Right cardiac atrium (tissue), 5 donors: ENCODE data around the gene CAMTA1. TPM values are rescaled to one million over a fixed set of nuclear protein-coding genes. Genes with fewer than 3 reads are reported as not detected.

Source experiments
- ATAC-seq, 2 donors: fragments of 200-7000 bp; cut with Tn5 transposase; one replicate each; pipeline versions ENCODE4 v1.8.0 to v1.9.1; 2020; ENCODE audit warnings: moderate library complexity in 2 of 2, mild to moderate bottlenecking in 1 of 2
- DNase-seq, 3 donors: peaks; one replicate each; pipeline ENCODE4 v3.0.0-alpha.2; 2020
- H3K27ac ChIP-seq: one replicate; pipeline ENCODE4 v1.5.1; 2013; ENCODE audit warnings: mild to moderate bottlenecking, low read length, control low read depth, moderate library complexity
- H3K27me3 ChIP-seq: one replicate; pipeline ENCODE4 v1.6.1; 2013; ENCODE audit not compliant: control insufficient read depth, insufficient read depth
- H3K4me1 ChIP-seq: one replicate; pipeline ENCODE4 v1.6.1; 2013; ENCODE audit warnings: low read length; ENCODE audit not compliant: control insufficient read depth, insufficient read depth
- H3K4me3 ChIP-seq: one replicate; pipeline ENCODE4 v1.5.1; 2013; ENCODE audit warnings: low read length, control low read depth
- H3K9me3 ChIP-seq: one replicate; pipeline ENCODE4 v1.6.1; 2013; ENCODE audit warnings: low read length; ENCODE audit not compliant: control insufficient read depth
- WGBS: extraction: QIAGEN DNeasy Blood & Tissue Kit; methylation state at CpG from one replicate; pipeline ENCODE4 v1.1.7; 2013; 5-methylcytosine and 5-hydroxymethylcytosine counted together
- intact Hi-C, 4 donors: fragments of 100-400 bp; cut with DNase I; formaldehyde crosslinking; loops; one replicate each; pipeline versions ENCODE4 v1.11.0 to v1.14.0; 2022 to 2023
- polyA plus RNA-seq: library from polyadenylated mRNA; stranded (reverse); fragments of 200-250 nt; gene quantifications from one replicate; pipeline ENCODE4 v1.2.3, GENCODE V29; 2013
- total RNA-seq, 4 donors: library from RNA; stranded (reverse); fragmentation: NEBNext Ultra II Directional; extraction: Animal tissue kit (Norgen Biotek cat#: 25700); gene quantifications; one replicate each; pipeline ENCODE4 v1.2.1, GENCODE V29; 2021
- donor health status: healthy with polysubstance abuse.
- donor health status: DM: no; HTN: yes; CAD: no.
- donor health status: DM: no; HTN: no; CAD: no.
- donor health status: DM: no; HTN: yes; CAD: no; lungs with severe emphysema.
- donor health status: DM: yes; HTN: yes; CAD: no.

Gene CAMTA1
- total and polyA plus RNA-seq, 5 donors = 155 to 334 (median 164) TPM

DNA sequence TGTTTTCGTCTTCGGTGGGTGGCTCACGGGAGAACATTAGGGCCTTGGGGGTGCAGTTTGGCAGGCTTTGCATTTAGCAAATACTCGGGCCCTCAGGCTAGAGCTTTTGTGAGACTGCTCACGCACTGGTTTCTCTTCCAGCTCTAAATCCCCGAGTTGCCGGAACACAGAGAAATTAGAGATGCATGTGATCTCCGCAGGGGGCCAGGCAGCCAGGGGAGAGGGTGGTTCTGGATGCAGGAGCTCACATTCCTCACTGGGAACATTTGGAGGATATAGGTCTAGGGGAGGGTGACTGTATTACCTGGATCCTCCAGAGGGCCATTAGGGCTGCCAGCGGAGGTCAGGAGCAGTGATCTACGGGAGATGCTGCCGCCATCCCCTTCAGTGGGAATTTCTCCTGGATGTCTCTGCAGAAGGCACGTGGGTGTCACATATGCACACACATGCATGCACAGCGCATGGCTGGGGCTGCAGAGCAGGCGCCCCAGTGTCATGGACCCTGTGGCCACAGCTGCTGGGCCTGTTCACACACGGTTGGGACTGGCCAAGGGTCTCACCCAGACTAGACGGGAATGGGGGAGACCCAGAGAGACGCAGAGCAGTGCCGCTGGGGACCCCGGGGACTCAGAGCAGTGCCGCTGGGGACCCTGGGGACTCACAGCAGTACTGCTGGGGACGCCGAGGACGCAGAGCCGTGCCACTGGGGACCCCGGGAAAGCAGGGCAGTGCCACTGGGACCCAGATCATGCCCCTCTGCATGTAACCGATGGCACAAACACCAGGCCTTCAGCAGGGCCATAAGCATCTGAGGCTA lies 258.7 kb downstream of the CAMTA1 start:
- H3K27me3 ChIP-seq = no peaks in the 10 kb centered on the region
- intact Hi-C loops = loop anchor here (5.0 to 10.0 kb wide), 4 partner anchors 161 to 603 kb away; no protein-coding TSS in a partner anchor
- 84% methylated on average over 26 of the region's 26 CpGs for WGBS
- H3K4me3 ChIP-seq = no peak overlapping the region
- no peak overlapping the region for H3K27ac ChIP-seq
- DNase-seq (no peak), ATAC-seq (no peak)
- no peaks in the 10 kb centered on the region for H3K9me3 ChIP-seq
- H3K4me1 ChIP-seq = no peaks in the 10 kb centered on the region

DNA sequence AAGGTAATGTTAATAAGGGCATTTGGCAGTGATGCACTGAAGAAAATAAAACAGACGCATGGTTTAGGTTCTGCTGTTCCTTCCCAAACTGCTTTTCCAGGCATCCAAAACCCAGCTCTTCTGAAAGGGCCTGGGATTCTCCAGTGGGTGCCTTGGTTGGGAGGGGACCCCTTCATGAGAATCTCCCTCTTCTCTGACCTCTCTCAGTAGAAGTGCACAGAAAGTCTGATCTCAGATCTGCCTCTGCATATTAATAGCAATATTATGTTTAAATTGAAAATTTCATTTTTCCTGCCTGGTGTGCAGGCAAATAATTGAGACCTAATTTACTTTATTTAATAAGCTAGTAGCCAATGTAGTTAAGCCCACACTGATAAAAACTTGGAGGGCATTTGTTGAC lies 260.6 kb downstream of the CAMTA1 start:
- no peak overlapping the region for H3K4me3 ChIP-seq
- no peaks in the 10 kb centered on the region for H3K27me3 ChIP-seq
- DNase-seq (no peak), ATAC-seq (no peak)
- H3K9me3 ChIP-seq = no peaks in the 10 kb centered on the region
- WGBS = 83% methylated on average over 1 of the region's 1 CpG
- no peaks in the 10 kb centered on the region for H3K4me1 ChIP-seq
- intact Hi-C loops = loop anchor here in 3 of 4 donors (10.0 kb wide), 2 partner anchors 159 to 599 kb away; no protein-coding TSS in a partner anchor
- H3K27ac ChIP-seq = no peak overlapping the region

- ATAC-seq (no peak), DNase-seq (peak in 1 of 3 donors; percentile 66)
- Histone ChIP-seq H3K4me3 (no peak overlapping the region), H3K27ac (no peak overlapping the region), H3K4me1 (no peaks in the 10 kb centered on the region), H3K27me3 (no peaks in the 10 kb centered on the region), H3K9me3 (no peaks in the 10 kb centered on the region)
- intact Hi-C loops = loop anchor here in 3 of 4 donors (10.0 kb wide), 2 partner anchors 158 to 598 kb away; no protein-coding TSS in a partner anchor
- WGBS = 3% methylated on average over 4 of the region's 4 CpGs
Measured at GRCh38 chr1:7046314-7046713, 261.1 kb downstream of the CAMTA1 start.

- Histone ChIP-seq H3K9me3 (no peaks in the 10 kb centered on the region), H3K4me3 (no peak overlapping the region), H3K27ac (no peak overlapping the region), H3K4me1 (no peaks in the 10 kb centered on the region), H3K27me3 (no peaks in the 10 kb centered on the region)
- 92% methylated on average over 1 of the region's 1 CpG for WGBS
- ATAC-seq = no peak
- intact Hi-C loops = loop anchor here in 3 of 4 donors (10.0 kb wide), 2 partner anchors 158 to 598 kb away; no protein-coding TSS in a partner anchor
- peak in 1 of 3 donors; percentile 3 for DNase-seq
Measured at GRCh38 chr1:7046891-7047290, 261.6 kb downstream of the CAMTA1 start.

DNA sequence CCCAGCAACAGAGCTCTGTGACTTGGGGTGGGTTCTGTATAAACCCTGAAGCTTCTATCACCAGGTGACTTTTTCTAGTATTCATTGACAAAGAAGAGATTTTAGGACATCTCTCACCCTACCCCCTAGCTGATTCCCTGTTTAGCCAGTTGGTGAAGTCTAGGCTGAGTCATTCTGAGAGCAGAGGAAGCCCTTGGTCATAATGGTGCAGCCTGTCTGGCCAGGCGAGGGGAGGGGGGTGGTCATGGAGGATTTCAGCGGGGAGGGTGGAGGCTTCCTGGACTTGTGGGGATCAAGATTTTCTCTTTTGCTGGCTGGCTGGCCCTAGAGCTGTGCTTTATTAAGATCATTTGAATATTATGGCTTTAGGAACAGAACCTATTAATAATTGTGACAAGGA lies 262.6 kb downstream of the CAMTA1 start:
- H3K27me3 ChIP-seq = no peaks in the 10 kb centered on the region
- no peaks in the 10 kb centered on the region for H3K9me3 ChIP-seq
- intact Hi-C loops = loop anchor here in 3 of 4 donors (10.0 kb wide), 2 partner anchors 157 to 597 kb away; no protein-coding TSS in a partner anchor
- no peaks in the 10 kb centered on the region for H3K4me1 ChIP-seq
- peak in 1 of 3 donors; percentile 8 for DNase-seq
- ATAC-seq = no peak
- no peak overlapping the region for H3K4me3 ChIP-seq
- 70% methylated on average over 2 of the region's 2 CpGs for WGBS
- no peak overlapping the region for H3K27ac ChIP-seq

GRCh38 chr1:7048395-7048794 lies 263.1 kb downstream of the CAMTA1 start:
- no peaks in the 10 kb centered on the region for H3K9me3 ChIP-seq
- DNase-seq (peak in 1 of 3 donors; percentile 7), ATAC-seq (no peak)
- intact Hi-C loops = loop anchor here in 3 of 4 donors (10.0 kb wide), 2 partner anchors 156 to 596 kb away; no protein-coding TSS in a partner anchor
- H3K27me3 ChIP-seq = no peaks in the 10 kb centered on the region
- H3K4me1 ChIP-seq = no peaks in the 10 kb centered on the region
- WGBS = 84% methylated on average over 10 of the region's 10 CpGs
- H3K4me3 ChIP-seq = no peak overlapping the region
- no peak overlapping the region for H3K27ac ChIP-seq

DNA sequence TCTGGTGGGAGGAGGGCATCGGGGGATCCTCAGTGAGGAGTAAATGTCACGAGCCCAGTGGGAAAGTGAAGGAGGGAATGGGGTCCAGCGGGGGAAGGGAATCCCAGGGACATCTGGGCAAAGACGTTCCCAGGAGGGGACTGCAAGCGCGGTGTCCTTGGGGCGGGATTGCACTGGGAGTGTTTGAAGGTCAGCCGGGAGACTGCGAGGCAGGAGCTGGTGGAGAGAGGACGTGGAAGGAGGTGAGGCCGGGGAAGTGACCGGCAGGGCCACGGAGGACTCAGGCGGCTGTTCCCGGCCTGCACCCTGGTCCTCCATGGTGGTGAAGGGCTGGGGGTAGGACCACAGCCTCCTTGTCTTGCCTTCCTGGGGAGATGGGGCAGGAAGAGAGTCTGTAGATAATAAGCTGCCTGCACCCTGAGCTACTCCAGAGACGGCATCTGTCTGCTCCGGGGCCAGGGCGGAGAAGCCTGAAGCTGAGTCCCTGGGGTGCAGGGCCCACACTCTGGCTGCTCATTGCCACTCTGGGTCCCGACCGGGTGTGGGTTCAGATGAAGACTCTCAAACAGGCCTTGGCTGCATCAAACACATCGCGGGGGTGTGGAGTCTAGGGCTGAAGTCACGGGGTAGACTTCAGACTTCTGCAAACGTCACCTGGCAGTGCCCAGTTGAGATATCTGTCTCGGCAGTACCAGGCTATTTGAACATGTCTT lies 264.8 kb downstream of the CAMTA1 start:
- intact Hi-C loops = loop anchor here in 3 of 4 donors (10.0 kb wide), 2 partner anchors 155 to 595 kb away; no protein-coding TSS in a partner anchor
- DNase-seq = no peak
- no peaks in the 10 kb centered on the region for H3K27me3 ChIP-seq

DNA sequence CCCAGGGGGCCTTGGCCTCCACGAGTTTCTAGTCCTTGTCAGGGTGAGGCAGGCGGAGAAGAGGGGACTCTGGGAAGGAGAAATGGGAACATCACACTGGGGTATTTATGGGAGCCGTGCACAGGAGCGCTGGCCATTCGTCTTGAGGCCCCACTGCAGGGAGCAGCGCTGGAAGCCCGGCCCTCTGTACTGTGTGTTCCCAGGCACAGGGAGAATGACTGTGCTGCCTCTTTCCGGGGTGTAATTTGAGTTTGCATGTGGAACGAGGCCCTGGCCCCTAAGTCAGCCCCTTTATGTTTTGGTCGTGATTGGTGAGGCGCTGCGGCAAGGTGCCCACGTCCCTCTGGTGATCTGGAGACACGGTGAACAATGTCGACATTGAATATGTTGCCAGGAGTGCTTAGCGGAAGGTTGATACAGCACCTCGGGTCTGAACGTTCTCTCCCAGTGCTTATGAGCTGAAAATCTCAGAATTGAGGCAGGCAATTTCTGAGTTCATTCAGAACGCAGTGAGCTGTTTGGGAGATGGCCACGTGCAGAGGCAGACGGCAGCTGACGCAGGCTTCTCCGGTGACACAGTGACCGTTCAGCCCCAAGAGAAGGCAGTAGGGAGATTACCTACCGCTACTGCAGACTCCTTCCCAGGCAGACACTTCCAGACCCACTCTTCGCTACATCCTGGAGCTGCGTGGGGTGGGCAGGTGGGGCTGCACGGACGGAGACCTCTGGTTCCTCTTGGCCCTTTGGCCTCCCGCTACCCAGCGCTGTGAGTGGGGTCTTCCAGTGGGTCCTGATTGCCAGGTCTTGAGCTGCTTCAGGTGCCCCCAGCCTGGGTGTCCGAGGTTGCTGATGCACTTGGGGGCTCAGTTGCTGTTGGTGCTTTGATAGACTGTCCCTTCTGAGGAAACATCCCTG lies 265.8 kb downstream of the CAMTA1 start:
- intact Hi-C loops = no loop called here
- no peak overlapping the region for H3K27ac ChIP-seq
- no peaks in the 10 kb centered on the region for H3K4me1 ChIP-seq
- DNase-seq (peak in 1 of 3 donors; percentile 21), ATAC-seq (no peak)
- H3K4me3 ChIP-seq = no peak overlapping the region
- WGBS = 74% methylated on average over 32 of the region's 32 CpGs
- no peaks in the 10 kb centered on the region for H3K9me3 ChIP-seq
- no peaks in the 10 kb centered on the region for H3K27me3 ChIP-seq

More for the DNA sequence above, 264.8 kb downstream of the CAMTA1 start:
- ATAC-seq = no peak
- Histone ChIP-seq H3K4me1 (no peaks in the 10 kb centered on the region), H3K4me3 (no peak overlapping the region), H3K9me3 (no peaks in the 10 kb centered on the region), H3K27ac (no peak overlapping the region)
- WGBS = 80% methylated on average over 25 of the region's 25 CpGs

- Histone ChIP-seq H3K27ac (no peak overlapping the region), H3K27me3 (no peaks in the 10 kb centered on the region), H3K9me3 (no peaks in the 10 kb centered on the region), H3K4me1 (no peaks in the 10 kb centered on the region), H3K4me3 (no peak overlapping the region)
- DNase-seq (no peak), ATAC-seq (no peak)
- 61% methylated on average over 13 of the region's 13 CpGs for WGBS
- intact Hi-C loops = no loop called here
Measured at GRCh38 chr1:7052701-7053100, 267.4 kb downstream of the CAMTA1 start.

DNA sequence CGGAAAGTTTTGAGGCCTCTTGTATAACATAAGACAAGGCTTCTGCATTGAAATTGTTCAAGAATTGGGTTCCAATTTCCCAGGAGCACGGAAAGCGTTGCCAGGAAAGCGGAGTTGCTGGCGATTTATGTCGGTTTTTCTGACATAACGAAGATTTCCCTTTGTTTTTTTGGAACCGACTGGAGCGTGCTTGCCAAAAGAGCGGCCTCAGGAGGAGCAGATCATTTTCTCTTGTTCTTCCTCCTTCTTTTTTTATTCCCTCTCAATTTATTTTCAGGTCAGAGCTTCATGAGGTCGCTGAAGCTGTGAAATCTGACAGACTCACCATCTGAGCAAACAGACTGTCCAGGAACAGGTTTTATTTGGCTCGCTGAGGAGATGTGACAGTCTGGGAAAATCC lies 275.5 kb downstream of the CAMTA1 start:
- Histone ChIP-seq H3K9me3 (no peaks in the 10 kb centered on the region), H3K27me3 (no peaks in the 10 kb centered on the region), H3K4me3 (no peak overlapping the region), H3K4me1 (no peaks in the 10 kb centered on the region), H3K27ac (no peak overlapping the region)
- intact Hi-C loops = loop anchor here in 1 of 4 donors (10.0 kb wide), 2 partner anchors 336 to 584 kb away; no protein-coding TSS in a partner anchor
- no peak for DNase-seq
- ATAC-seq = no peak
- WGBS = 71% methylated on average over 12 of the region's 12 CpGs
